HL-60/S4 (cell line): Measurements from ENCODE around the gene LHFPL3.
"Not testable (repeated sequence)": the region's sequence is repeated elsewhere in the genome, so short reads cannot be mapped to it uniquely, and the experiment has no call there.

Source experiments
- in situ Hi-C: fragments of 300-500 bp; cut with MboI; formaldehyde crosslinking; loops from 2 replicates; pipeline ENCODE4 v1.14.3; 2022; ENCODE audit warnings: low sequenced_read_pairs

Gene LHFPL3

DNA sequence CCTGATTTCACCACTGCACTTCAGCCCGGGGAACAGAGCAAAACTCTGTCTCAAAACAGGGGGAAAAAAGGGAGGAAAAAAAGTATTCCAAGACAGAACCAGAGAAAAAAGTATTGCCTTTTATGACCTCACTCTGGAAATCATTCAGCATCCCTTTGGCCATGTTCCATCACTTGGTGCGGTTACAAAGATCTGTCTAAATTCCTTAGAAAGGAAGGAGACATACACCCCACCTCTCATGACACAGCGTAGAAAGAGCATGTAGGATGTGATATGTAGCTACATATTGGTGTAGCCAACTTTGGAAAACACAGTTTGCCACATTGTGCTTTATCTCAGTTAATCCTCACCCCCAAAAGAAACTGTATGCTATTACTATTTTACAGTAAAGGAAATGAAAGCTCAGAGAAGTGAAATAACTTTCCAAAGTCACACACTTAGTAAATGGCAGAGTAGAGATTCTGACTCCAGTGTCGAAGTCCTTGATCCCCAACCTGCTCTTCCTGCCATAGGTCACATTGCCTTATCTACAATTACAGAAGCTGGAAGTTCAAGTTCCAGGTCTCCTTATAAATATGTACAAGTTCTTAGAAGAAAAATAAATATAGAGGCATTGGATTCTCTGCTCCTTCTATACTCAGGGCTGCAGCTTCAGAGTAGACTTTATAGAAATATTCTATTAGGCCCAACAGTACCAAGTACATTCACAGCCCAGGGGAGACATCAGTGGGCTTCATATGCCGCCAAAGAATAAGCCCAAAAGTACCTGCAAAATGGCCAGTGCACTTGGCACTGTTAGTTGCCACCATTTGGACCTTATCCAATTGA is 594.0 kb downstream of the LHFPL3 start:
- in situ Hi-C loops, result no loop called here

DNA sequence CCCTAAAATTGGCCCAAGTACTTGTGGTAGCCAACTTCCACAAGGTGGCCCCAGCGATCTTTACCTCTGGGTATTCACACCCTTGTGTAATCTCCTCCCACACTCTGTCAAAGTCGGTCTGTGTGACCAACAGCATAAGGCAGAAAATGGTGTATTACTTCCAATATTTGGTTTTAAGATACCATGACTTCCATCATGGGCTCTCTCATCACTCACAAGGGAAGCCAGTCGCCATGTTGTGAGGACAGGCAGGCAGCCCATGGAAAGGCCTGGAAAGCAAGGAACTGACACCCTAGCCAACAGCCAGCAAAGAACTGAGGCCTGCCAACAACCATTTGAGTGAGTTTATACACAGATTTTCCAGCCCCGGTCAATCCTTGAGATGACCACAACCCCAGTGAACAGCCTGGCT is 594.6 kb downstream of the LHFPL3 start:
- in situ Hi-C loops, result no loop called here

DNA sequence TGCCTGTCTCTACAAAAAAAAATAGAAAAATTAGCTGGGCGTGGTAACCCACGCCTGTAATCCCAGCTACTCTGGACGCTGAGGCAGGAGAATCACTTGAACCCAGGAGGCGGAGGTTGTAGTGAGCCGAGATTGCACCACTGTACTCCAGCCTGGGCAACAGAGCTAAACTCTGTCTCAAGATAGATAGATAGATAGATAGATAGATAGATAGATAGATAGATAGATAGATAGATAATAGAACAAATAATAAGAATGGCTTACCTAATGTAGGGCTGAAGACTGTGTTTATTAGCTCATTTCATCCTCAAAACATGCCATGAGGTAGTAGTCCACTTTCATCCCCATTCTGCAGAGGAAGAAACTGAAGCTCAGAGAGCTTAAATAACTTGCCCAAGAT is 597.8 kb downstream of the LHFPL3 start:
- in situ Hi-C loops, result not testable (repeated sequence)

DNA sequence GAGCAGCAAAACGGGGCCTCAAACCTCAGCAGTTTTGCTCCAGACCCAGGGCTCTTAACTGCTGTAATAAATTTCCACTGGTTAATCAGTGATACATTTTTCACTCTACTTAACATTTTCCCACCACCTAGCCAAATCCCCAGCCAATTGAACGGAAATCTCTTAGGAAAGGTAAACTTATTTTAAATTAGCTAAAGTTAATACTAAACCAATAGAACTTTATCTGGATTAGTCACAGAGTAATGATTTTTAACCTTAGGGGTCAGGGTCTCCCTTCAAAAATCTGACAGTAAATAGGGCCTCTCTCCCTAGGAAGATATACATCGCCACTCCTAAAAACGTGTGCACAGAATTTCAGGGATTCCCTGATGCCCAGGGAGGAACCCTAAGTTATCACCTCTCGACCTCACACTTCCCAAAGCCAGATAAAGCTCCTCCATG is 598.2 kb downstream of the LHFPL3 start:
- in situ Hi-C loops, result no loop called here

DNA sequence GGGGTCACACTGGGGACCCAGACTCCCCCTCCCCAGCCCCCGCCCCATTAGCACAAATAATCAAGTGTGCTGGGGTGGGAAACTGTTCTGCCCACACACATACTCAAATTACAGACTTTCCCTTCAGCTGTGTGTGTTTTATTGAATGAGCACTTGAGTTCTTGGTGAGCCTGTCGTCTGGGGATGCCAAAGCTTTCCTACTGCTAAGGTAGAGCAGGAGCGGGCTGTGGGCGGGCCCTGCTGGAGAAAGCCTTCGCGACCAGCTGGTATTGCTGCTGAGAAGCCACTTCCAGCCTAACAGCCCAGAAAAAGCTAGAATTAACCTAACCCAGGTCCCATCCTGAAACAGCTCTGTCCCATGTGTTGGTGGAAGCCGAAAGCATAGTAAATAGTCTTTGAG is 598.7 kb downstream of the LHFPL3 start:
- in situ Hi-C loops, result no loop called here

DNA sequence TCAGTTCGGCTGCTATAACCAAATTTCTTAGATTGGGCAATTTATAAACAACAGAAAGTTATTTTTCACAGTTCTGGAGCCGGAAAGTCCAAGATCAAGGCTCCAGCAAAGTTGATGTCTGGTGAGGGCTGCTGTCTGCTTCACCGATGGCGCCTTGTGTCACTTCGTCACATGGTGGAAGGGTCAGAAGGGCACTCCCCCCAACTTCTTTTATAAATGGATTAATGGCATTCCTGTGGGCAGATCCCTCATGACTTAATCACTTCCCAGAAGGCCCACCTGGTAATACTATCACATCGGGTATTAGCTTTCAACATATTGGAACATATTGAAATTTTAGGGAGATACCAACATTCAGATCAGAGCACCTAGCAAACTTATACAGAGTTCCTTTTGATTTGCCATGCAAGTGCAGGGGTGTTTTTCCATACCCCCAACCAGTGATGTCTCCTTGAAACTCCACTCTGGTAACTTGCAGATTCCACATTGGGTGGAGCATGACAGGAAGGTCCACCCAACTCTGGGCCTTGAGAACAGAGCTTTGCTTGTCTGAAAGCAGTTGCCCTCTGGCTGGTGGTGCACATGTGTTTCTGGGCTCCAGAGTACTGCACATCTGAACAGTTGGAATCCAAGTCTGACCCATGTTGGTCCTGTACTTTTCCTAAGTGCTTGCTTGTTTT is 600.5 kb downstream of the LHFPL3 start:
- in situ Hi-C loops, result no loop called here

DNA sequence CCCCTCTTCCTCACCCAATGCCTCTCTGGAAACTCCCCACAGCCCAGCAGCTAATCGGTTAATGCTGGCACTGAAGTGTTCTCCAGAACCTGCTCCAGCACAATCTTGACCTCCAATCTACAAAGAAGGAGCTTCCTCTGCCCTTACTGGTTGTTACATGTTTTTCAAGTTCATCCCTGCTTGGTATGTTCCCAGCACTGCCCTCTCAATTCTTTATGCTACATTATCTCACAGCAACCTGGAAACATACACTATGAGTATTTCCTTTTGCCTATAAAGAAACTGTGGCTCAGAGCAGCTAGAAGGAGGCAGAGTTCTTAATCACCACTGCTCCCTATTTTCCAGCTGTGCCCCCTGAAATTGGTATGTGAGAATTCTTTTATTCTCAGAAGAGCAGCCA is 601.5 kb downstream of the LHFPL3 start:
- in situ Hi-C loops, result no loop called here

DNA sequence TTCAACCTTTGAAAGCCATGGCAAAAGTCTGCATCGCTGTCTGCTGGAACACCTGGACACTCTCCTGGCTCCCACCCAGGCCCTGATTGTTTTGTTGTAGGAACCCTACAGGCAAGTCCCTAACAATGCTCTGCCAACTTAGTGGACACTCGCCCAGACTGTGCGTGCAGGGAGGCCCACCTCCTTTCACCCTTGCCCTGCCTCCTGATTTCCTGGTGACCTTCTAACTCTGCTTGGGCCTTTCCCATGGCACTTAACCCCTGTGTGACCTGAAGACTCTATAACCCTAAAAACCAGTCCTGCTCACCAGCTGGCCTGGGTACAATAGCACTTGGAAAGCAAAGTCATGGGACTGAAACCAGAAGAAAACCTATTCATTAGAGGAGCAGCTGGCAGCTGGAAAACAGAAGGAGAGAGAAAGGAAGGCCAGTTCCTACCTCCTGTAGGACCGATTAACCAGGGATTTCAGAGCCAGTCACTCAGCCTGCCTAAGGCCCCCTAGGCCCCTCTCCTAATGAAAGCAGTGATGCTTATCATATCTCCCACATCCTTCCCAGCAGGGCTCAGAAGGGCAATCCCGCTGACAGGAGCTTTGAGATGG is 602.9 kb downstream of the LHFPL3 start:
- in situ Hi-C loops, result no loop called here

DNA sequence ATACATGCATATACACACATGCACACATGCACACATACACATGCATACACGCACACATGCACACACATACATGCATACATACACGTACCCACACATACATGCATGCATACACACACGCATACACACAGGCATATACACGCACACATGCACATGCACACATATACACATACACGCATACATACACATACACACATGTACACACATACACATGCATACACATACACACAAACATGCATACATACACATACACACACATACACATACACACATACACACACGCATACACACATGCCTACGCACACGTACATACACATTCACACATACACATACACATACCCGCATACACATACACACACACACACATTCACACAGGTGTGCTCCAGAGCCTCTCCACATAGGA is 604.6 kb downstream of the LHFPL3 start:
- in situ Hi-C loops, result no loop called here

DNA sequence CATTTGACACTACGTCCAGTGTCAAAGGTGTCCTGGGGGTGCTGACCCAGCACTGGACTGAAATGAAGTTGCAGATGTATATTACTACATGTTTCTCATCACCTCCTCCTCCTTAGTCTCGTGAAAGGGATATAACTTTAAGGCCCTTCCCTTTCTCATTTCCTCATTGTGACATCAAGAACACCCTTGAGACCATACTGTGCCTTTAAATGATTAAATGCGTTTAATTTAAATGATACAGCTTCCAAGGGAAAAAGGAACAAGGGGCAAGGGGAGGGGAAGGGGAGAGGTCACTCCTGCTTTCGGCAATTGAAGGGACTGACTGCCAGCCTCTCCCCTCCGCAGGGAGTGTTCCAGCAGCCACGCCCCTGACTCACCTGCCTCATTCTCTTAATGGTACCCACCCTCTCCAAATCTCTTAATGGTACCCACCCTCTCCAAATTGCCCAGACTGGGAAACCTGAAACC is 605.2 kb downstream of the LHFPL3 start:
- in situ Hi-C loops, result no loop called here

DNA sequence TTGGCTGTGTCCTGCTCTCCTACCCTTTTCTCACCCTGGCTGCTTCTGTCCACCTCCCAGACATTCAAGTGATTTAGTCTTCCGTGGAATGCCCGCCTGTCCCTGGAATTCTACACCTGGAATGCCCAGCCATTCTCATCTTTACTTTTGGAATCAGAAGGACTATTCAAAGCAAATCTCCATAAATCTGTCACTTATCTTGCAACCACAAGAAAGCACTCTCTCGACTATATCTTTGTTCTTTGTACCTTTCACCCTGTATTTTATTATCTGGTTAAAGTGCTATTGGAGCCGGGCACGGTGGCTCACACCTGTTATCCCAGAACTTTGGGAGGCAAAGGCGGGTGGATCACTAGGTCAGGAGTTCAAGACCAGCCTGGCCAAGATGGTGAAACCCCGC is 606.3 kb downstream of the LHFPL3 start:
- in situ Hi-C loops, result no loop called here

DNA sequence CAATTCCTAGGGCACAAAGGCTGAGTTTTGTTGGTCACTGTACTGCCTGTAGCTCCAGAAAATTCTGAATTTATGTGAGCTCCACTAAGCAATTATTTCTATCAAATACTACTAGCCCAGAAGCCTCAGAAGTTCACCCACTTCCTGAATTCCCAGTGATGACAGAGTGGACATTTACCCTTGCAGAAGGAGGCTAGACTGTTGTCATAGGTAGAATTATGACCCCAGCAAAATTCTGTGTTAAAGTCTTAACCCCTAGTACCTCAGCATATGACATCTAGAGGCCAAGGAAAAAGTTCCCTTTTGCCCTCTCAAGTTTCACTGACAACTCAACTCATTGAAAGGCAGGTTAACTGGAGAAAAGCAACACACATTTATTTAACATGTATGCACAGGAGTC is 606.9 kb downstream of the LHFPL3 start:
- in situ Hi-C loops, result no loop called here

DNA sequence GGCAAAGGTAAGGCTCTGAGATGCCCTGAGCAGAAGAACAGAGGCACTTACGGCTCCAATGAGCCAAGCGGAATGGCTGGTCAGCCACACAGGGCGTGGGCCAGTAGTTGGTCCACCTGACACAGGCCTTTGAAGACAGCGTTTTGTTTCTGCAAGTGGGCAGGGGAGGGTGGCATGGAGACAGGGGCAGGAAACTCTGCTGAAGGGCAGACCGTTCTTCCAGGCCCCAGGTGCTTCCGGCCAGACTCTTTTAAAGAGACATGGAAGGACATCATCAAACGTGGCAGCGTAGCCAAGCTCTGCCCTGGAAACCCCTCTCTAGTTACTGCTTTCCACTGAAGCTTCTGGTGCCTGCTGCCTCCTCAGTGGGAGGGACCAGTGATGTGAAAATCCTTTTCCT is 608.1 kb downstream of the LHFPL3 start:
- in situ Hi-C loops, result no loop called here

DNA sequence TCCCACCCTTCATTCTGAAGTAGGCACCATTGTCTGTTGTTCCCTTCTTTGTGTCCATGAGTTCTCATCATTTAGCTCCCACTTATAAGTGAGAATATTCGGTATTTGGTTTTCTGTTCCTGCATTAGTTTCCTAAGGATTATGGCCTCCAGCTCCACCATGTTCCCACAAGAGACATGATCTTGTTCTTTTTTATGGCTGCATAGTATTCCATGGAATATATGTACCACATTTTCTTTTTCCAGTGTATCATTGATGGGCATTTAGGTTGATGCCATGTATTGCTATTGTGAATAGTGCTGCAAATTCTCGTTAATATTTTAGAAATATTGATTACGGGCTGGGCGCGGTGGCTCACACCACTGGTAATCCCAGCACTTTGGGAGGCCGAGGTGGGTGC is 609.1 kb downstream of the LHFPL3 start:
- in situ Hi-C loops, result not testable (repeated sequence)

DNA sequence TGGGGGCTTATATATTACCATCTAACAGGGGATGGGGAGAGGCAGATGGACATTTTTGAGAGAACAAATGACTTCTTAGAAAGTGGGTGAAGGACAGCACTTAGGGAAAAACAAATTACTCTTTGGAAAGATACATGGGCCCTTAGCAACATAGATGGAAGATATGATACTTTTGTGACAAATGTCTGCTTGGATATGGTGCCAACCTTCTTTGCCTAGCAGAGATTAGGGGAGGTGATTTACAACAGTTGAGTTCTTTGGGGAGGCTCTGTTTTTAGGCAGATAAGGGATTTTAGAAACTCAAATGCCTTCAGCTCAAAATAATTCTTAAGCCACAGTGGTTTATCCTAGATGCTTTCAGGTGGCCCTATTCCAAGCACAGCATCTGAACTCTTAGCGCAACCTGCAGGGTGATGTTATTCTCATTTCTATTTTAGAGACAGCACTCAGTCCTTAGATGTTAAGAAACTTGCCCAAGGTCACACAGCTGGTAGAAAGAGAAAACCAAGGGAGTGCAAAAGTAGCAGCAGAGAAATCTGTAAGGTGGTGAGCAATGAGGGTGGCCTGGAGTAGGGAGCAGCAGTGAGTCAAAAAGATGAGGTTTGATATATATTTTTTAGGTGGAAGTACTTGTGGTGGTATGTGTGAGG is 610.5 kb downstream of the LHFPL3 start:
- in situ Hi-C loops, result no loop called here

DNA sequence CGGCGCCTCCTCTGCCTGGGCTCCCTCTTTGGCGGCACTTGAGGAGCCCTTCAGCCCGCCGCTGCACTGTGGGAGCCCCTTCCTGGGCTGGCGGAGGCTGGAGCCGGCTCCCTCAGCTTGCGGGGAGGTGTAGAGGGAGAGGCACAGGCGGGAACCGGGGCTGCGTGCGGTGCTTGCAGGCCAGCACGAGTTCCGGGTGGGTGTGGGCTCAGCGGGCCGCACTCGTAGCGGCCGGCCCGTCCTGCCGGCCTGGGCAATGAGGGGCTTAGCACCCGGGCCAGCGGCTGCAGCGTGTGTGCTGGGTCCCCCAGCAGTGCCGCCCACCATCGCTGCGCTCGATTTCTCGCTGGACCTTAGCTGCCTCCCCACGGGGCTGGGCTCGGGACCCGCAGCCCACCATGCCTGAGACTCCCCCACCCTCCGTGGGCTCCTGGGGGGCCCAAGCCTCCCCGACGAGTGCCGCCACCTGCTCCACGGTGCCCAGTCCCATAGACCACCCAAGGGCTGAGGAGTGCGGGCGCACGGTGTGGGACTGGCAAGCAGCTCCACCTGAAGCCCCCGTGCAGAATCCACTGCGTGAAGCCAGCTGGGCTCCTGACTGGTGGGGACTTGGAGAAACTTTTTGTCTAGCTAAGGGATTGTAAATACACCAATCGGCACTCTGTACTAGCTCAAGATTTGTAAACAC is 611.8 kb downstream of the LHFPL3 start:
- in situ Hi-C loops, result no loop called here

DNA sequence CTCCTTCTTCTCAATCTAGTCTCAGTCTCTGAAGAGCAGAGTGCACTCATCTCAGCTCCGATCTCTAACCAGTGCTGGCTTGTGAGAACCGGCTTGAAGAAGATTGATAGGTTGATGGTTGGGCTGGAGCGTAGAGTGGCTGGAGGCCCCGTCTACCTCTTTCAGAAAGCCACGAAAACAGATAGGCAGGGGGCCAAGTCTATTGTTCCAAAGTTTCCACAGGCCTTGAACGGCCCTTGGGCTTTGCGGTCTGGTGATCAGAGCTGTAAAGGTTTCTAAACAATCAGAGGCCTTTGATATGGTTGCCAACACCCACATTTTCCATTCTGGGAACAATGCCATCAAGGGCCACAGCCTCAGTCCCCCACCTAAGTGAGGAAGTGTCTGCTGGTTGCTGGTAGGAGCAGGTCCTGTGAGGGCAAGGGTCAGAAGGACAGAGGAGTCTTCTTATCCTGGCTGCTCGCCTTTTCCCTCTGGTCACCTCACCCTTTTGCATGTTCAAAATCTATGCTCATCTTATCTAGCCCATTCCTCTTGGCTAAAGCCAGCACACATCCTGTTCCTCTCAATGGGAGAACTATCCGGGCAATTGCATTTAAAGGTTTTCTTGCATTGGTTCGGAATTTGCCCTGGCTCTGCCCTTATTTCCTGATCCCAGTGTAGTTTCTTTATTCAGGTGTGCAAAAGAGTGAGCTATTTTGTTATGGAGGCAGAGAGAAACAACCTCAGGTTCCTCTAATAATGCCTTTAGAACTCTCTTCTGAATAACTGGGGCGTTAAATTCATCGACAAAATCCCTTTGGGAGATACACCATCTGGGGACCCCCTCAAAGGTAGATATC is 615.3 kb downstream of the LHFPL3 start:
- in situ Hi-C loops, result no loop called here

DNA sequence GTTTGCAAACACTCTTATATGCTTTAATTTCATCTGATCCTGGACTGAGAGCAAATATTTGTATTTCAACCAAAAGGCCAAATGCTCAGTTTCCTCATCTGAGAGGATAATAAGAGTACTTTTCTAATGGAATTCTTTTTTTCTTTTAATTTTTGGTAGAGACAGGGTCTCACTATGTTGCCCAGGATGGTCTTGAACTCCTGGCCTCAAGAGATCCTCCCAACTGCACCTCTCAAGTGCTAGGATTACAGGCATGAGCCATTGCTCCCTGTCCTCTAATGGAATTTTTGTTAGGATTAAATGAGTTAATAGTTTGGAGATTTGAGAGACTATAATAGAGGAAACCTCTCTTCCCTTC is 617.2 kb downstream of the LHFPL3 start:
- in situ Hi-C loops, result no loop called here

DNA sequence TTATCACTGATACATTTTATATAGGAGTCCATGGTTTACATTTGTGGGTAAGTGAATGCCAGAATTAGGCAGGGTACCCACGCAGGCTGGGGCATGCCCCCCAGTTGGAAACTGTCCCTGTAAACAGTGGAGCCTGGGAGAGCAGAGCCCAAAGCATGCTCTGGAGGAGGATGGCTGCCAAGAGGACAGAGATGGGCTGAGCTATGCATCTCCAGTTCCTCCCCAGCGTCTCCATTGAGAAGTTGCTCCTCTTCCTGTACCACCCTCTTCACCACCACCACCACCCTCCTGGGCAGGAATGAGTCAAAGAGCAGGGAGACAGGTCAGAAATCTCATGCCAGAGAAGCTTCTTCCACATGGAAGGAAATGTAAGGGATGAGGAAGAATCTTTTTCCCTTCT is 617.9 kb downstream of the LHFPL3 start:
- in situ Hi-C loops, result no loop called here

DNA sequence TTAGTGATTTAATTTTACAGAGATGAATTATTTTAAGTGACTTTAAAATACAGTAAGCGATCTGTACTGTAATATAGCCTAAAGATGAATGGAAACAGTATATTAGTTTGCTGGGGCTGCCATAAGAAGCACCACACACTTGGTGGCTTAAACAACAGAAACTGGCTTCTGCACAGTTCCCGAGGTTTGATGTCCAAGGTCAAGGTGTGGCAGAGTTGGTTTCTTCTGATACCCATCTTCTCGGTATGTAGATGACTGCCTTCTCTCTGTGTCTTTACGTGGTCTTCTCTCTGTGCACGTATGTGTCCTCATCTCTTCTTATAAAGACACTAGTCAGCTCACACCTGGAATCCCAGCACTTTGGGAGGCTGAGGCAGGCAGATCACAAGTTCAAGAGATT is 621.6 kb downstream of the LHFPL3 start:
- in situ Hi-C loops, result no loop called here
